Upper lobe of left lung (tissue), 6 donors: Measurements from ENCODE around the gene EIF4EBP3. TPM values are rescaled to one million over a fixed set of nuclear protein-coding genes. Genes with fewer than 3 reads are reported as not detected.
A peak's percentile ranks its signal among the peaks of the same experiment; 100 is the strongest.
"Not testable (repeated sequence)": the region's sequence is repeated elsewhere in the genome, so short reads cannot be mapped to it uniquely, and the experiment has no call there.

Experiments used
- ATAC-seq, 2 donors: fragments of 200-7000 bp; cut with Tn5 transposase; one replicate each; pipeline ENCODE4 v1.9.1; 2022; ENCODE audit warnings: mild to moderate bottlenecking in 2 of 2, moderate library complexity in 2 of 2; ENCODE audit not compliant: low FRiP score in 2 of 2
- DNase-seq, 2 donors: peaks; one replicate each; pipeline ENCODE4 v3.0.0-alpha.2; 2019 to 2020
- H3K27ac ChIP-seq, 4 donors: fragments of 200-600 bp; sonication (generic); one replicate each; pipeline ENCODE4 v1.5.1; 2016 to 2019
- H3K27me3 ChIP-seq, 4 donors: fragments of 200-600 bp; sonication (generic); one replicate each; pipeline ENCODE4 v1.5.1; 2017 to 2019
- H3K36me3 ChIP-seq, 4 donors: fragments of 200-600 bp; sonication (generic); one replicate each; pipeline ENCODE4 v1.5.1; 2016 to 2019
- H3K4me1 ChIP-seq, 4 donors: fragments of 200-600 bp; sonication (generic); one replicate each; pipeline ENCODE4 v1.5.1; 2018 to 2019
- H3K4me3 ChIP-seq, 4 donors: fragments of 200-600 bp; sonication (generic); one replicate each; pipeline ENCODE4 v1.5.1; 2017 to 2019; ENCODE audit warnings: mild to moderate bottlenecking in 2 of 4, moderate library complexity in 1 of 4
- H3K9me3 ChIP-seq, 4 donors: fragments of 200-600 bp; sonication (generic); one replicate each; pipeline ENCODE4 v1.5.1; 2018 to 2019
- CTCF ChIP-seq, 6 experiments: fragments of 450-650 bp in 4 of 6; fragments of 200-600 bp in 2 of 6; sonication (generic) in 2 of 6; IDR thresholded peaks; one replicate each; pipeline ENCODE4 v1.5.1; 2016 to 2019; ENCODE audit warnings: antibody characterized with exemption in 6 of 6
- EP300 ChIP-seq, 4 donors: sonication (generic); formaldehyde crosslinking; IDR thresholded peaks; one replicate each; pipeline ENCODE4 v1.5.1; 2017; ENCODE audit warnings: antibody characterized with exemption in 4 of 4, control low read depth in 2 of 4
- POLR2A ChIP-seq, 4 donors: fragments of 450-650 bp; IDR thresholded peaks; one replicate each; pipeline ENCODE4 v1.5.1; 2016 to 2017; ENCODE audit warnings: antibody characterized with exemption in 4 of 4, mild to moderate bottlenecking in 2 of 4
- POLR2AphosphoS5 ChIP-seq, 2 donors: sonication (generic); formaldehyde crosslinking; IDR thresholded peaks; one replicate each; pipeline ENCODE4 v1.5.1; 2017; ENCODE audit warnings: antibody characterized with exemption in 2 of 2
- WGBS, 2 donors: methylation state at CpG; one replicate each; pipeline ENCODE4 v1.1.5; 2017 to 2018; 5-methylcytosine and 5-hydroxymethylcytosine counted together
- total RNA-seq, 6 donors: library from RNA; depleted of rRNA in 4 of 6; stranded (reverse); fragments of >200 nt in 4 of 6; gene quantifications; one replicate each; pipeline versions ENCODE4 v1.1.0 to v1.2.1, GENCODE V29; 2016 to 2021
- donor health status: DM: no; HTN: no; CAD: no; lungs with moderate emphysema.
- donor health status: DM: no; HTN: yes; CAD: no; lungs with severe emphysema.

EIF4EBP3 gene
- total RNA-seq, 6 donors from 2014 or later = 12.1 to 32.5 (median 21.0) TPM

DNA sequence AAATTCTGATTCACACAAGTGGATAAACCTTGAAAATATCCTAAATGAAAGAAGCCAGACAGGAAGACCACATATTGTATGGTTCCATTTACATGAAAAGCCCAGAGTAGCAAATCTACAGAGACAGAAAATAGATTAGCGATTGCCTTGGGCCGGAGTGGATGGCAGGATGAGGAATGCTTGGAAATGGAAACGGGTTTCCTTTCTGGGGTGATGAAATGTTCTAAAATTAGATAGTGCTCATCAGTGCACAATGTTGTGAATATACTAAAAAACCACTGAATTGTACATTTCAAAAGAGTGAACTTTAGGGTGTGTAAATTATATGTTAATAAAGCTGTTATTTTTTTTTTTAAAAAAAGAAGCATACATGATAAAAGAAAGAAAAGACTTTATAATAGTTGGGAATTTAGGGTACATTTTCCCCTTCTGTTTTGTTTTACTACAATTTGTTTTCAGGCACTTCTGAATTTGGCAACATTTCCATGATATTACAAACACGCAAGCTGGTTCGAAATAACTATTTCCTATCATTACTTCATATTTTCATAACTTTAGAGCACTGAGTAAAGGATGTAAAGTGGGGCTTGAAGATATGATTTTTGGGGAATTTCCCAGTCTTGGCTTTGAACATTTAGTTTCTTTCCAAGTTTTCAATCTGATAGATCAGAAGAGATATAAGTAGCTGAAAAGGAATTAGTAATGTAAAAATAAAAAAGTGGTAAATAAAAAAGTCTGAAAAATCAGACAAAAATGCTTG lies 41.0 kb downstream of the EIF4EBP3 start:
- TF ChIP-seq POLR2A (IDR thresholded peaks at IDR 0.05) (no peak), EP300 (IDR thresholded peaks at IDR 0.05) (no peak), POLR2AphosphoS5 (IDR thresholded peaks at IDR 0.05) (no peak), CTCF (IDR thresholded peaks at IDR 0.05) (no peak)
- Histone ChIP-seq H3K27ac (peak overlapping the region; percentile 40 to 75 (median 58)), H3K9me3 (no peaks in the 10 kb centered on the region), H3K4me3 (no peak overlapping the region), H3K27me3 (no peaks in the 10 kb centered on the region), H3K36me3 (no peaks in the 10 kb centered on the region), H3K4me1 (peaks cover 12 to 24% (median 16%) of the 10 kb centered on the region in 4 donors)
- WGBS, 2 donors = 41 to 44% methylated on average over 5 of the region's 5 CpGs
- DNase-seq (no peak), ATAC-seq (peak in 1 of 2 donors; percentile 74)

GRCh38 chr5:140590861-140591260 lies 43.4 kb downstream of the EIF4EBP3 start:
- 89 to 92% methylated on average over 3 to 7 of the region's 7 CpGs for WGBS, 2 donors
- Histone ChIP-seq H3K27me3 (no peaks in the 10 kb centered on the region), H3K4me3 (peak overlapping the region in 1 of 4 donors; percentile 14), H3K27ac (peak overlapping the region in 3 of 4 donors; percentile 1 to 73 (median 63)), H3K4me1 (peaks cover 24 to 38% (median 33%) of the 10 kb centered on the region in 4 donors), H3K36me3 (no peaks in the 10 kb centered on the region), H3K9me3 (no peaks in the 10 kb centered on the region)
- DNase-seq = no peak
- ATAC-seq = no peak
- no peak for TF ChIP-seq POLR2A (IDR thresholded peaks at IDR 0.05)
- TF ChIP-seq CTCF (IDR thresholded peaks at IDR 0.05) = no peak
- no peak for TF ChIP-seq EP300 (IDR thresholded peaks at IDR 0.05)
- TF ChIP-seq POLR2AphosphoS5 (IDR thresholded peaks at IDR 0.05) = no peak

GRCh38 chr5:140591747-140592372 lies 44.4 kb downstream of the EIF4EBP3 start:
- H3K36me3 ChIP-seq = no peaks in the 10 kb centered on the region
- H3K4me3 ChIP-seq = peak overlapping the region in 1 of 4 donors; percentile 14
- no peaks in the 10 kb centered on the region for H3K27me3 ChIP-seq
- peak in 1 of 4 donors; percentile 43 for TF ChIP-seq POLR2A (IDR thresholded peaks at IDR 0.05)
- no peak for TF ChIP-seq CTCF (IDR thresholded peaks at IDR 0.05)
- WGBS, 2 donors = 75 to 86% methylated on average over 4 to 5 of the region's 5 CpGs
- H3K9me3 ChIP-seq = no peaks in the 10 kb centered on the region
- DNase-seq = no peak
- H3K4me1 ChIP-seq = peaks cover 32 to 47% (median 42%) of the 10 kb centered on the region in 4 donors
- H3K27ac ChIP-seq = peak overlapping the region; percentile 28 to 73 (median 64)
- ATAC-seq = peak in 1 of 2 donors; percentile 46

DNA sequence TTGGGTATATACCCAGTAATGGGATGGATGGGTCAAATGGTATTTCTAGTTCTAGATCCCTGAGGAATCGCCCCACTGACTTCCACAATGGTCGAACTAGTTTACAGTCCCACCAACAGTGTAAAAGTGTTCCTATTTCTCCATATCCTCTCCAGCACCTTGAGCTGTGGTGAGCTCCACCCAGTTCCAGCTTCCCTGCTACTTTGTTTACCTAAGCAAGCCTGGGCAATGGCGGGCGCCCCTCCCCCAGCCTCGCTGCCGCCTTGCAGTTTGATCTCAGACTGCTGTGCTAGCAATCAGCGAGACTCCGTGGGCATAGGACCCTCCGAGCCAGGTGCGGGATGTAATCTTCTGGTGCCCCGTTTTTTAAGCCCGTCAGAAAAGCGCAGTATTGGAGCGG lies 45.6 kb downstream of the EIF4EBP3 start:
- H3K36me3 ChIP-seq, DNase-seq, H3K27me3 ChIP-seq, ATAC-seq, H3K4me3 ChIP-seq, H3K9me3 ChIP-seq: not testable (repeated sequence)
- H3K27ac ChIP-seq = peak overlapping the region in 1 of 4 donors; percentile 21
- H3K4me1 ChIP-seq = peaks cover 32 to 47% (median 42%) of the 10 kb centered on the region in 4 donors
- whole genome bisulfite sequencing, 2 donors = 37 to 39% methylated on average over 12 of the region's 14 CpGs

DNA sequence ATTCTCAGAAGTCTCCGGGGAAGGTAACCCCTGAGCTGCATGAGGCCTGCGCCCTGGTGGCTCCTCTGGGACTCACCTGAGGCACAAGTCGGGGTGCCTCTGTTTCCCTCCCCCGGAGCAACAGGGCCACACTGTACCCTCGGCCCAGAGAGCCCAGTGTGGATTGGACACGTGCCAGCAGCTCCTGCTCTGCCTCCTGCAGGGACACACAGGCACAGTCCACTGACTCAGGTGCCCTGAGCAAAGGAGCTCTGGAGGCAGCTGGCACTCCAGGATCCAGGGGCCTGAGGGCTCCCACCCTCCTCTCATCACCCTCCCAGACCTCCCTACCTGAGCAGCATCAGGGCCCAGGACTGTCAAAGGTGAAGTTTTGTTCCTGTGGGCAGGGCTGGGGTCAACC lies 46.7 kb downstream of the EIF4EBP3 start:
- Histone ChIP-seq H3K4me1 (peaks cover 25 to 39% (median 36%) of the 10 kb centered on the region in 4 donors), H3K27ac (peak overlapping the region in 3 of 4 donors; percentile 72 to 79 (median 76)), H3K4me3 (no peak overlapping the region), H3K27me3 (no peaks in the 10 kb centered on the region), H3K9me3 (no peaks in the 10 kb centered on the region), H3K36me3 (no peaks in the 10 kb centered on the region)
- DNase-seq (peak in 1 of 2 donors; percentile 44), ATAC-seq (no peak)
- WGBS, 2 donors = 73 to 100% methylated on average over 5 of the region's 6 CpGs
- no peak for TF ChIP-seq POLR2AphosphoS5 (IDR thresholded peaks at IDR 0.05)
- no peak for TF ChIP-seq CTCF (IDR thresholded peaks at IDR 0.05)
- TF ChIP-seq POLR2A (IDR thresholded peaks at IDR 0.05) = no peak
- TF ChIP-seq EP300 (IDR thresholded peaks at IDR 0.05) = no peak
